Prostate gland (tissue), 2 donors: ENCODE data around the gene LRRC1. TPM values are rescaled to one million over a fixed set of nuclear protein-coding genes. Genes with fewer than 3 reads are reported as not detected.
"Not testable (repeated sequence)": the region's sequence is repeated elsewhere in the genome, so short reads cannot be mapped to it uniquely, and the experiment has no call there.

Experiments used
- DNase-seq: peaks from one replicate; pipeline ENCODE4 v3.0.0-alpha.2; 2019; ENCODE audit warnings: low spot score
- H3K27ac ChIP-seq, 2 donors: fragments of 200-600 bp; sonication (generic); 2 replicates each; pipeline ENCODE4 v1.5.1; 2017 to 2019
- H3K27me3 ChIP-seq: fragments of 200-600 bp; sonication (generic); replicated peaks from 2 replicates; pipeline ENCODE4 v1.5.1; 2019; ENCODE audit not compliant: insufficient read depth
- H3K36me3 ChIP-seq, 2 donors: fragments of 200-600 bp; sonication (generic); 1 replicate in 1 of 2; 2 replicates in 1 of 2; pipeline versions ENCODE4 v1.5.1 to v1.8.1; 2017 to 2019
- H3K4me1 ChIP-seq: fragments of 200-600 bp; sonication (generic); replicated peaks from 2 replicates; pipeline ENCODE4 v1.5.1; 2019
- H3K4me3 ChIP-seq, 2 donors: fragments of 200-600 bp; sonication (generic); 2 replicates each; pipeline ENCODE4 v1.5.1; 2017 to 2019
- H3K9me3 ChIP-seq: fragments of 200-600 bp; sonication (generic); 2 replicates; pipeline ENCODE4 v1.5.1; 2017
- CTCF ChIP-seq, 4 experiments: fragments of 200-600 bp in 2 of 4; fragments of 450-650 bp in 2 of 4; sonication (generic) in 2 of 4; IDR thresholded peaks; 1 replicate in 3 of 4; 2 replicates in 1 of 4; pipeline ENCODE4 v1.5.1; 2016 to 2019; ENCODE audit warnings: antibody characterized with exemption in 4 of 4, mild to moderate bottlenecking in 2 of 4, moderate library complexity in 2 of 4
- POLR2A ChIP-seq: fragments of 450-650 bp; IDR thresholded peaks from one replicate; pipeline ENCODE4 v1.6.1; 2016; ENCODE audit warnings: antibody characterized with exemption, mild to moderate bottlenecking
- POLR2AphosphoS5 ChIP-seq: sonication (generic); formaldehyde crosslinking; IDR thresholded peaks from one replicate; pipeline ENCODE4 v1.6.1; 2017; ENCODE audit warnings: antibody characterized with exemption
- WGBS: methylation state at CpG from one replicate; pipeline ENCODE4 v1.1.5; 2018; 5-methylcytosine and 5-hydroxymethylcytosine counted together
- intact Hi-C: fragments of 100-400 bp; cut with DNase I; formaldehyde crosslinking; loops from one replicate; pipeline ENCODE4 v1.14.2; 2022
- total RNA-seq, 2 donors: library from RNA; depleted of rRNA; stranded (reverse); fragments of >200 nt; gene quantifications; one replicate each; pipeline ENCODE4 v1.1.0, GENCODE V29; 2016

Gene LRRC1
- total RNA-seq, 2 donors from 2014 or later: 25.0 to 25.6 TPM

GRCh38 chr6:53803081-53803860 is 8.5 kb downstream of the LRRC1 start:
- no peaks in the 10 kb centered on the region for H3K9me3 ChIP-seq
- 77% methylated on average over 6 of the region's 6 CpGs for WGBS

DNA sequence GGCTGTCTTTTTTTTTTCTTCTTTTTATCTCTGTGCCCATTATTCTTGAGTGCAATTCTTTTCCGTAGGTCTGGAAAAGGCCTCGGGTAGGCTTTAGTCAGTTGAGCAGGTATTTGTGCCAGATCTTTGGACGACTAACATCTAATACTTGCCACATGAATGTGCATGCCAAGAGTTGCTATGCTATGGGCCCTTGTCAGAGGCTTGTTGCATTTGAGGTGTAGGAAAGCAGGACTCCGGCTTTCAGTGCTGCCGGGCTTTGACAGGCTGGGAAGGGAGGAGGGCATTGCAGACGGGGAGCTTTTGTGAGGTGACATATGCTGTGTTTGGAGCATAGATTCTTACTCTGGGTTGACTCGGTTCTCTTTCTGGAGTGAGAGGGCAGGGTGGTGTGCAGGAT is 10.2 kb downstream of the LRRC1 start:
- intact Hi-C loops: no loop called here
- no peaks in the 10 kb centered on the region for H3K27me3 ChIP-seq
- WGBS: 56% methylated on average over 7 of the region's 7 CpGs
- H3K4me3 ChIP-seq: no peak overlapping the region
- TF ChIP-seq POLR2A (no peak), POLR2AphosphoS5 (no peak), CTCF (IDR thresholded peaks at IDR 0.05) (no peak)
- no peak overlapping the region for H3K27ac ChIP-seq
- no peak for DNase-seq
- no peaks in the 10 kb centered on the region for H3K4me1 ChIP-seq
- no peaks in the 10 kb centered on the region for H3K9me3 ChIP-seq
- no peaks in the 10 kb centered on the region for H3K36me3 ChIP-seq

More at GRCh38 chr6:53803081-53803860, 8.5 kb downstream of the LRRC1 start:
- Histone ChIP-seq H3K36me3 (no peaks in the 10 kb centered on the region), H3K27me3 (no peaks in the 10 kb centered on the region), H3K4me1 (no peaks in the 10 kb centered on the region), H3K4me3 (no peak overlapping the region), H3K27ac (no peak overlapping the region)
- intact Hi-C loops: no loop called here
- TF ChIP-seq POLR2A (no peak), POLR2AphosphoS5 (no peak), CTCF (IDR thresholded peaks at IDR 0.05) (no peak)
- no peak for DNase-seq

- Histone ChIP-seq H3K9me3 (no peaks in the 10 kb centered on the region), H3K36me3 (no peaks in the 10 kb centered on the region), H3K27ac (no peak overlapping the region), H3K4me3 (no peak overlapping the region), H3K27me3 (no peaks in the 10 kb centered on the region), H3K4me1 (no peaks in the 10 kb centered on the region)
- intact Hi-C loops: no loop called here
- WGBS: 73% methylated on average over 4 of the region's 4 CpGs
- no peak for TF ChIP-seq CTCF (IDR thresholded peaks at IDR 0.05)
- no peak for TF ChIP-seq POLR2A
- no peak for TF ChIP-seq POLR2AphosphoS5
- DNase-seq: no peak
Observed at GRCh38 chr6:53805725-53806124, 10.9 kb downstream of the LRRC1 start.

DNA sequence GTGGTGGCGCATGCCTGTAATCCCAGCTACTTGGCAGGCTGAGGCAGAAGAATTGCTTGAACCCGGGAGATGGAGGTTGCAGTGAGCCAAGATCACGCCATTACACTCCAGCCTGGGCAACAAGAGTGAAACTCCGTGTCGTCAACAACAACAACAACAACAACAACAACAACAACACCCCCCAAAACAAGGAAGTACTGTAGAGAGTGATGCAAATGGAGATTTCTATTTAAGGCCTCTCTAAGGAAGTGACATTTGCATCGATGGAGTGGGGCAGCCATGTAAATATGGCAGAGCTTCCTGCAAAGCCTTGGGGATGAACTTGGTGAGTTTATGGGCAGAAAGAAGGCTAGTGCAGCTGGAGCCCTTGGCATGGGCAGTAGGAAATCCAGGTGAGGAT is 12.8 kb downstream of the LRRC1 start:
- intact Hi-C loops, H3K9me3 ChIP-seq, H3K36me3 ChIP-seq, H3K27ac ChIP-seq, H3K4me3 ChIP-seq, H3K27me3 ChIP-seq, H3K4me1 ChIP-seq, DNase-seq: not testable (repeated sequence)
- 96% methylated on average over 6 of the region's 6 CpGs for WGBS

DNA sequence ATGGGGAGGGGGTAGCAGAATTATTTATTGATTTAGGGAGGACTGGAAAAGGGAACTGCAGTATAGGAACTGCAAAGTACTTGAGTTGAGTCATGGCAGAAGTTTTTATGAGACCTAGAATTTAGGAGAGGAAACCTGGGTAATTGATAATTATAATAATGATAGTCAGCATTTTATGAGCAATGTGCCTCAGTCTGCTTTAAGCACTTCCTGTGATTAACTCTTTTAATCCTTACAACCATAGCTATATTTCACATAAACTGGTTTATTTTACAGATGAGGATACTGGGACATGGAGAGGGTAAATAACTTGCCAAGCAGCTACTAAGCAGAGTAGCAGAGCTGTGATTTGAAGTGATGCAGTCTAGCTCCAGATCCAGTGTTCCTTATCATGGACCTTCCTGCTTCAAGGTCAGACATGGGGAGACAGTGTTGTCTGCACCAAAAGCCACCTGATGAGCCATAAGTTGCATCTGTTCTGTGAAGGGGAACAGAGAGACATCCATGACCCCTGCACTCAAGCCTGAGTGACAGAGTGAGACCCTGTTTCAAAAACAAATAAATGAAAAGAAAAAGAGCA is 13.6 kb downstream of the LRRC1 start:
- Histone ChIP-seq H3K9me3 (no peaks in the 10 kb centered on the region), H3K4me3 (no peak overlapping the region), H3K36me3 (no peaks in the 10 kb centered on the region), H3K27me3 (no peaks in the 10 kb centered on the region), H3K4me1 (peaks cover 4% of the 10 kb centered on the region), H3K27ac (no peak overlapping the region)
- no peak for TF ChIP-seq POLR2AphosphoS5
- TF ChIP-seq CTCF (IDR thresholded peaks at IDR 0.05): no peak
- TF ChIP-seq POLR2A: no peak
- DNase-seq: no peak
- intact Hi-C loops: no loop called here
